ENCODE results near the gene MTHFSD. TPM values are rescaled to one million over a fixed set of nuclear protein-coding genes. Genes with fewer than 3 reads are reported as not detected.

Gene MTHFSD
- polyA plus RNA-seq, 1 donor (not counting 4 experiments of a cell fraction or from before 2014, with no cell fraction given): 14.7 TPM

- peaks cover 4% of the 10 kb centered on the region for H3K4me1 ChIP-seq (ENCODE audit: control insufficient read depth, extremely low read depth, insufficient read depth, low read length)
- peaks cover 100% of the 10 kb centered on the region for H3K27me3 ChIP-seq (ENCODE audit: control insufficient read depth, extremely low read depth, insufficient read depth, low read length)
- no peak for DNase-seq (ENCODE audit: low read depth, low spot score)
- no peak overlapping the region for H3K9ac ChIP-seq (ENCODE audit: control insufficient read depth, extremely low read depth, insufficient read depth, low read length)
- peak; percentile 77 for TF ChIP-seq EZH2 (IDR thresholded peaks at IDR 0.05; ENCODE audit: low read length)
- TF ChIP-seq CTCF (optimal IDR thresholded peaks at IDR 0.05 in 1 of 3, IDR thresholded peaks at IDR 0.05 in 1 of 3, conservative IDR thresholded peaks at IDR 0.05 in 1 of 3; ENCODE audit: extremely low read depth in 1 of 3, insufficient read depth in 2 of 3, low read length in 3 of 3): no peak
- no peak for FAIRE-seq
- peak overlapping the region; percentile 46 for H3K4me2 ChIP-seq (ENCODE audit: control insufficient read depth, extremely low read depth, insufficient read depth, low read depth, low read length)
- H3K27ac ChIP-seq (ENCODE audit: control insufficient read depth, insufficient read depth, low read length): no peak overlapping the region
- no peaks in the 10 kb centered on the region for H3K36me3 ChIP-seq (ENCODE audit: control insufficient read depth in 2 of 2, extremely low read depth in 1 of 2, insufficient read depth in 2 of 2, low read length in 2 of 2)
- no peaks in the 10 kb centered on the region for H4K20me1 ChIP-seq (ENCODE audit: control insufficient read depth, extremely low read depth, insufficient read depth, low read length)
- peak overlapping the region; percentile 37 for H2AFZ ChIP-seq (ENCODE audit: control insufficient read depth, low read length)
- H3K9me1 ChIP-seq (ENCODE audit: control insufficient read depth, extremely low read depth, insufficient read depth, low read length): no peaks in the 10 kb centered on the region
- H3K4me3 ChIP-seq (ENCODE audit: control insufficient read depth in 2 of 3, extremely low read depth in 1 of 3, insufficient read depth in 2 of 3, low read depth in 1 of 3, low read length in 3 of 3): peak overlapping the region; percentile 23 to 41 (median 40)
- dilution Hi-C loops (cut with MboI; ENCODE audit: extremely low pct_ligation_motif_present, low sequenced_read_pairs): no loop called here
- H3K79me2 ChIP-seq (ENCODE audit: control insufficient read depth, insufficient read depth, low read length): no peaks in the 10 kb centered on the region
- H3K9me3 ChIP-seq (ENCODE audit: control insufficient read depth, low read depth, low read length): no peaks in the 10 kb centered on the region
Measured at GRCh38 chr16:86508947-86509758, 45.9 kb downstream of the MTHFSD start.

GRCh38 chr16:86508028-86508946 lies 46.7 kb downstream of the MTHFSD start:
- Histone ChIP-seq H4K20me1 (ENCODE audit: control insufficient read depth, extremely low read depth, insufficient read depth, low read length) (no peaks in the 10 kb centered on the region), H3K4me1 (ENCODE audit: control insufficient read depth, extremely low read depth, insufficient read depth, low read length) (peaks cover 4% of the 10 kb centered on the region), H3K27ac (ENCODE audit: control insufficient read depth, insufficient read depth, low read length) (no peak overlapping the region), H3K4me2 (ENCODE audit: control insufficient read depth, extremely low read depth, insufficient read depth, low read depth, low read length) (peak overlapping the region; percentile 46), H2AFZ (ENCODE audit: control insufficient read depth, low read length) (no peak overlapping the region), H3K9me1 (ENCODE audit: control insufficient read depth, extremely low read depth, insufficient read depth, low read length) (no peaks in the 10 kb centered on the region), H3K9ac (ENCODE audit: control insufficient read depth, extremely low read depth, insufficient read depth, low read length) (no peak overlapping the region), H3K9me3 (ENCODE audit: control insufficient read depth, low read depth, low read length) (no peaks in the 10 kb centered on the region), H3K36me3 (ENCODE audit: control insufficient read depth in 2 of 2, extremely low read depth in 1 of 2, insufficient read depth in 2 of 2, low read length in 2 of 2) (no peaks in the 10 kb centered on the region), H3K79me2 (ENCODE audit: control insufficient read depth, insufficient read depth, low read length) (no peaks in the 10 kb centered on the region), H3K27me3 (ENCODE audit: control insufficient read depth, extremely low read depth, insufficient read depth, low read length) (peaks cover 100% of the 10 kb centered on the region), H3K4me3 (ENCODE audit: control insufficient read depth in 2 of 3, extremely low read depth in 1 of 3, insufficient read depth in 2 of 3, low read depth in 1 of 3, low read length in 3 of 3) (no peak overlapping the region)
- TF ChIP-seq CTCF (optimal IDR thresholded peaks at IDR 0.05 in 1 of 3, IDR thresholded peaks at IDR 0.05 in 1 of 3, conservative IDR thresholded peaks at IDR 0.05 in 1 of 3; ENCODE audit: extremely low read depth in 1 of 3, insufficient read depth in 2 of 3, low read length in 3 of 3) (no peak), EZH2 (IDR thresholded peaks at IDR 0.05; ENCODE audit: low read length) (peak; percentile 78)
- dilution Hi-C loops (cut with MboI; ENCODE audit: extremely low pct_ligation_motif_present, low sequenced_read_pairs): no loop called here
- DNase-seq (ENCODE audit: low read depth, low spot score): no peak
- no peak for FAIRE-seq
